Measurements from ENCODE around the gene LELP1.

DNA sequence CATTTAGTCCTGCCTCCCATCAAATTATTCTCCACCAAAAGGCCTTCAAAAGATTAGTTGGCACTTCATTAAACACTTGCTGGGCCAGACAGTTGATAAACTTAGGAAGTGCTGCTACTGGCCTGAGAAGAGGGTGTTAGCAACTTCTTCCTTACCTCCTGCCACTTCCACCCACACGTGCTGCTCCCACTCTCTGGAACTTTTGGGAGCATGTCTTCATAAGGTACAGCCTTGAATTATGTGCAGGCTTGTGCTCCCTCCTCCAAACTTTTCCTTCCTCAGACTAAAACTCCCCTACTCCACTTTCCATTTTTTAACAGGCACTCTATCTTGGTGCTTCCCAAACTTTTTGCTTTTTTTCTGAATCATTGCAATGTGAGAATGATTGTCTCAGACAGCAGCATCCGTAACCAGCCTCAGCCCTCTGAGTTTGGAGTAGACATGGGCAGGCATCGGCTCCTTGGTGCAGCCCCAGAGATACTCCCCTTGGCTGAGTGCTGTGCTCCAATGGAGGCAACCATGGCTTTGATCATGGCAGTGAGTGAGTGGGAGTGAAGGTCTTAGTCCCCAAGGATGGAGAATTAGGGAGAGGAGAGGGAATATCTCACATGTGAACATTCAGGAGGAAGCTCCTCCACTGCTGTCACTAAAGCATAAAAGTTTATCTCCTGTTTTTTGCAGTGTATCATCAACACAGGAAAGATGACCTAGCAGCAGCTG, 8.7 kb upstream of the LELP1 start:
- TF ChIP-seq RAD21 (IDR thresholded peaks at IDR 0.05; ENCODE audit: low read length) (no peak), SIN3A (IDR thresholded peaks at IDR 0.05; ENCODE audit: borderline replicate concordance, low read depth, low read length) (no peak), NFIC (IDR thresholded peaks at IDR 0.05; ENCODE audit: borderline replicate concordance) (no peak), RFX5 (IDR thresholded peaks at IDR 0.05; ENCODE audit: low read length) (no peak), GATA2 (CRISPR knock-in tag; IDR thresholded peaks at IDR 0.05) (no peak), EP300 (IDR thresholded peaks at IDR 0.05; ENCODE audit: borderline replicate concordance in 1 of 2, low read depth in 1 of 2, low read length in 1 of 2) (no peak), YY1 (IDR thresholded peaks at IDR 0.05; ENCODE audit: low read depth) (no peak), TEAD4 (IDR thresholded peaks at IDR 0.05; ENCODE audit: borderline replicate concordance, insufficient read depth) (no peak), MEF2A (IDR thresholded peaks at IDR 0.05; ENCODE audit: borderline replicate concordance, low read depth) (no peak)
- TF ChIP-seq, protein P1, sequence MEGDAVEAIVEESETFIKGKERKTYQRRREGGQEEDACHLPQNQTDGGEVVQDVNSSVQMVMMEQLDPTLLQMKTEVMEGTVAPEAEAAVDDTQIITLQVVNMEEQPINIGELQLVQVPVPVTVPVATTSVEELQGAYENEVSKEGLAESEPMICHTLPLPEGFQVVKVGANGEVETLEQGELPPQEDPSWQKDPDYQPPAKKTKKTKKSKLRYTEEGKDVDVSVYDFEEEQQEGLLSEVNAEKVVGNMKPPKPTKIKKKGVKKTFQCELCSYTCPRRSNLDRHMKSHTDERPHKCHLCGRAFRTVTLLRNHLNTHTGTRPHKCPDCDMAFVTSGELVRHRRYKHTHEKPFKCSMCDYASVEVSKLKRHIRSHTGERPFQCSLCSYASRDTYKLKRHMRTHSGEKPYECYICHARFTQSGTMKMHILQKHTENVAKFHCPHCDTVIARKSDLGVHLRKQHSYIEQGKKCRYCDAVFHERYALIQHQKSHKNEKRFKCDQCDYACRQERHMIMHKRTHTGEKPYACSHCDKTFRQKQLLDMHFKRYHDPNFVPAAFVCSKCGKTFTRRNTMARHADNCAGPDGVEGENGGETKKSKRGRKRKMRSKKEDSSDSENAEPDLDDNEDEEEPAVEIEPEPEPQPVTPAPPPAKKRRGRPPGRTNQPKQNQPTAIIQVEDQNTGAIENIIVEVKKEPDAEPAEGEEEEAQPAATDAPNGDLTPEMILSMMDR (IDR thresholded peaks at IDR 0.05) = no peak
- TF ChIP-seq, protein P2, sequence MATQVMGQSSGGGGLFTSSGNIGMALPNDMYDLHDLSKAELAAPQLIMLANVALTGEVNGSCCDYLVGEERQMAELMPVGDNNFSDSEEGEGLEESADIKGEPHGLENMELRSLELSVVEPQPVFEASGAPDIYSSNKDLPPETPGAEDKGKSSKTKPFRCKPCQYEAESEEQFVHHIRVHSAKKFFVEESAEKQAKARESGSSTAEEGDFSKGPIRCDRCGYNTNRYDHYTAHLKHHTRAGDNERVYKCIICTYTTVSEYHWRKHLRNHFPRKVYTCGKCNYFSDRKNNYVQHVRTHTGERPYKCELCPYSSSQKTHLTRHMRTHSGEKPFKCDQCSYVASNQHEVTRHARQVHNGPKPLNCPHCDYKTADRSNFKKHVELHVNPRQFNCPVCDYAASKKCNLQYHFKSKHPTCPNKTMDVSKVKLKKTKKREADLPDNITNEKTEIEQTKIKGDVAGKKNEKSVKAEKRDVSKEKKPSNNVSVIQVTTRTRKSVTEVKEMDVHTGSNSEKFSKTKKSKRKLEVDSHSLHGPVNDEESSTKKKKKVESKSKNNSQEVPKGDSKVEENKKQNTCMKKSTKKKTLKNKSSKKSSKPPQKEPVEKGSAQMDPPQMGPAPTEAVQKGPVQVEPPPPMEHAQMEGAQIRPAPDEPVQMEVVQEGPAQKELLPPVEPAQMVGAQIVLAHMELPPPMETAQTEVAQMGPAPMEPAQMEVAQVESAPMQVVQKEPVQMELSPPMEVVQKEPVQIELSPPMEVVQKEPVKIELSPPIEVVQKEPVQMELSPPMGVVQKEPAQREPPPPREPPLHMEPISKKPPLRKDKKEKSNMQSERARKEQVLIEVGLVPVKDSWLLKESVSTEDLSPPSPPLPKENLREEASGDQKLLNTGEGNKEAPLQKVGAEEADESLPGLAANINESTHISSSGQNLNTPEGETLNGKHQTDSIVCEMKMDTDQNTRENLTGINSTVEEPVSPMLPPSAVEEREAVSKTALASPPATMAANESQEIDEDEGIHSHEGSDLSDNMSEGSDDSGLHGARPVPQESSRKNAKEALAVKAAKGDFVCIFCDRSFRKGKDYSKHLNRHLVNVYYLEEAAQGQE (IDR thresholded peaks at IDR 0.05; ENCODE audit: low read depth, low read length) = no peak
- TF ChIP-seq, protein P3, sequence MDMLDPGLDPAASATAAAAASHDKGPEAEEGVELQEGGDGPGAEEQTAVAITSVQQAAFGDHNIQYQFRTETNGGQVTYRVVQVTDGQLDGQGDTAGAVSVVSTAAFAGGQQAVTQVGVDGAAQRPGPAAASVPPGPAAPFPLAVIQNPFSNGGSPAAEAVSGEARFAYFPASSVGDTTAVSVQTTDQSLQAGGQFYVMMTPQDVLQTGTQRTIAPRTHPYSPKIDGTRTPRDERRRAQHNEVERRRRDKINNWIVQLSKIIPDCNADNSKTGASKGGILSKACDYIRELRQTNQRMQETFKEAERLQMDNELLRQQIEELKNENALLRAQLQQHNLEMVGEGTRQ (IDR thresholded peaks at IDR 0.05; ENCODE audit: borderline replicate concordance, low read depth, low read length) = no peak

Data from SK-N-SH (cell line).